DND-41 (cell line): ENCODE results near the gene DCLK1.

Experiments used
- CTCF ChIP-seq: IDR thresholded peaks from 2 replicates; pipeline ENCODE4 v1.5.1; 2012; ENCODE audit warnings: borderline replicate concordance, low read length, moderate library complexity, mild to moderate bottlenecking; ENCODE audit not compliant: poor library complexity, severe bottlenecking; ENCODE audit errors: extremely low read depth
- EZH2 ChIP-seq: IDR thresholded peaks from 3 replicates; pipeline ENCODE4 v1.6.1; 2012; ENCODE audit warnings: borderline replicate concordance, low read depth, mild to moderate bottlenecking, moderate library complexity, low read length, inconsistent platforms; ENCODE audit not compliant: severe bottlenecking

GRCh38 chr13:35723053-35723461 is 408.1 kb downstream of the DCLK1 start:
- TF ChIP-seq CTCF (no peak), EZH2 (no peak)
